IPS-15b (cell line): Measurements from ENCODE around the gene SLC39A11.
"Not testable (repeated sequence)": the region's sequence is repeated elsewhere in the genome, so short reads cannot be mapped to it uniquely, and the experiment has no call there.

ENCODE experiments used
- H3K27me3 ChIP-seq: one replicate; pipeline ENCODE4 v1.6.1; 2013; ENCODE audit warnings: low read length; ENCODE audit not compliant: control insufficient read depth, insufficient read depth
- H3K36me3 ChIP-seq: one replicate; pipeline ENCODE4 v1.6.1; 2013; ENCODE audit warnings: low read length; ENCODE audit not compliant: control insufficient read depth, insufficient read depth
- H3K4me1 ChIP-seq: one replicate; pipeline ENCODE4 v1.6.1; 2013; ENCODE audit warnings: mild to moderate bottlenecking, low read length; ENCODE audit not compliant: control insufficient read depth, insufficient read depth
- H3K4me3 ChIP-seq: one replicate; pipeline ENCODE4 v1.5.1; 2013; ENCODE audit warnings: low read depth, low read length
- H3K9ac ChIP-seq: one replicate; pipeline ENCODE4 v1.6.1; 2013; ENCODE audit warnings: low read depth, mild to moderate bottlenecking, low read length
- H3K9me3 ChIP-seq: one replicate; pipeline ENCODE4 v1.6.1; 2013; ENCODE audit warnings: mild to moderate bottlenecking, low read length; ENCODE audit not compliant: control insufficient read depth, insufficient read depth

The SLC39A11 gene

DNA sequence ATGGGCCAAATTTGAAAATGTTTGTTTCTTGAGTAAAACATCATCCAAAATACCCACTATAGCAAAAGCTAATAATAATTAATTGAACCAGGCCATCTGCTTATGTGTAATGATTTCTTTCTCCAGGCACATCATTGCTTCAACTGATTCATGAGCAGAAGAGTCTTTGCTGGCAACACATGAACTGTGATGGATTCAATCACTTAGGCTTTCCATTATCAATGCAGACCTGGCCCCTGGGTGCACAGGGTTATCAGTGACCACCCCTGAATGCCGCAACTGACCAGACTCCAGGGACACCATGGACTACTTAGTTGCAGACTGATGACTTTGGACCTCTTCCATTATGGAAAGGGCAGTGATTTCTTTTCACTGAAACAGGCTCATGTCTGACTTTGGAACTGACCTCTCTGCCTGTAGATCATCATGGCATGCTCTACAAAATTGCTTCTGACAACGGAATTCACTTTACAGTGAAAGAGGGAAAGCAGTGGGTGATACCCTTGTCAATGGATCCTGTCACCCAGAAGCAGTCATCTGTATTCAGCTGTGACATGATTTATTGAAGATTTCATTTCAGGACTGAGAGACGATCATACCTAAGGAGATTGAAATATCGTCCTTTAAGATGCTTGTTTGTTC, 448.8 kb downstream of the SLC39A11 start:
- no peaks in the 10 kb centered on the region for H3K4me1 ChIP-seq
- H3K9me3 ChIP-seq, result no peaks in the 10 kb centered on the region
- no peaks in the 10 kb centered on the region for H3K36me3 ChIP-seq
- H3K9ac ChIP-seq, result no peak overlapping the region
- peaks cover 5% of the 10 kb centered on the region for H3K27me3 ChIP-seq
- H3K4me3 ChIP-seq, result no peak overlapping the region

DNA sequence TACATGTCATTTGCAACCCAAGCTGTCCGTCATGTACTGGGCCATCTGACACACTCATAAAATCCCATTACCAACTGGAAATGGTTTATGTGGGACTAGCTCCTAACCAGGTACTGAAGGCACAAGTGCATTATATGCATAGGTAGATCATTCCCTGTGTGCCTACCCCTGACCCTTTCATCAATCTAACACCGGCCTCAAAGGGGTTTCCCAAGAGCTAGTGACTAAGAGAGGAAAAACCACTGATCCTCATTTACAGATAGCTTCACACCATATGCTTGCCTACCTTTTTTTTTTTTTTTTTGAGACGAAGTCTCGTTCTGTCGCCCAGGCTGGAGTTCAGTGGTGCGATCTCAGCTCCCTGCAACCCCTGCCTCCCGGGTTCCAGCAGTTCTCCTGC, 449.8 kb downstream of the SLC39A11 start:
- Histone ChIP-seq H3K9ac (no peak overlapping the region), H3K4me1 (no peaks in the 10 kb centered on the region), H3K36me3 (no peaks in the 10 kb centered on the region)

DNA sequence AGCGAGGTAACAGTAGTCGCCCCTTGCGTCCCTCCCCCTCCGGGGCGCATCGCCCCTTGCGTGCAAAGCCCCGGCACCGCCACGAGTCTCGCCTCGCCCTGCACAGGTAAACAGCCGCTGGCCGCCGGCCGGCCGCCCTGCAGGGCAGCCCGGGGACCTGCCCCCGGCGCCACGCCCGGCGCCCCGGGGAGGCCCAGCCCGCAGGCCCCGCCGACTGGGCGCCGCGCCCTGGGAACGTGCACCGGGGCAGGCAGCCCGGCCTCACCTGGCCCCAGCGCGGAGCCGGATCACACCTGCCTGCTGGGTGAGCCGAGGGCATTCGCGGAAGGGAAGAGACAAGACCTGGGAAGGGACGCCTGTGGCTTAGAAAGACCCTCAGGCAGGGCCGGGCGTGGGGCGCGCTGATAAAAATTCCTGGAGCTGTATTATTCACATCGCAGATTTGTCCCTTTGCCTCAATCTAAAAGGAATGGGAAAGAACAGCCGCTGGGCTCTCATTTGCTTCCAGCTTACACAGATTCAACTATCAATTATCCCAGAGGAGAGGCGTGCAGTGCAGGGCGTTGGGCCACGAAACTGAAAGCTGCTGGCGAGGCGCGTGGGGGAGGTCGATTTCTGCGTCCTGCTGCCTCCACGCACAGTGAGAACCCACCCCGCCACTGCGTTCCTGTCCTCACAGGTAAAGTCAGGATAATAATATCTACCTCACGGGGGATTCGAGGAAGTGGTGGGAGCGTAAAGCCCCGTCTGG, 451.9 kb downstream of the SLC39A11 start:
- Histone ChIP-seq H3K4me1 (no peaks in the 10 kb centered on the region), H3K9me3 (no peaks in the 10 kb centered on the region), H3K36me3 (no peaks in the 10 kb centered on the region), H3K27me3 (peaks cover 5% of the 10 kb centered on the region), H3K9ac (no peak overlapping the region), H3K4me3 (no peak overlapping the region)

More for the DNA sequence above, 449.8 kb downstream of the SLC39A11 start:
- H3K4me3 ChIP-seq, result no peak overlapping the region
- H3K9me3 ChIP-seq, result no peaks in the 10 kb centered on the region
- peaks cover 5% of the 10 kb centered on the region for H3K27me3 ChIP-seq

DNA sequence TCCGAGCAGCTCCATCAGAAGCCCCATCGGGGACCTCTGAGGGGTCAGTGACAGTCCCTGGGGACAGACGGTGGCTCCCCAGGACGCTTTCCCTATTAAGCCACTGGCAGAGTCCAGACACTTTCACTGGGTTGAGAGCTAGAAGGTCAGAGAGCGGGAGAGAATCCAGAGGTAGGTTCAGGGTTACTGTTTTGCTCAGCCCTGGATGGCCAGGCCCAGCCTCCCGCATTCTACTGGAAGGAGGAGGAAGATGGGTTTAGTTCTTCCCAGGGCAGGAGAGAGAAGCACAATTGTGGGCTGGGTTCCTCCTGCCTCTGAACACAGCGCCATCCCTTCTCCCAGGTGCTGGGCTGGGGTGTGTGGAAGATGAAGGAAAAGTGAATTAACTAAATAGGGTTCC, 452.8 kb downstream of the SLC39A11 start:
- Histone ChIP-seq H3K4me3 (no peak overlapping the region), H3K9ac (no peak overlapping the region), H3K36me3 (no peaks in the 10 kb centered on the region), H3K4me1 (no peaks in the 10 kb centered on the region), H3K27me3 (peaks cover 5% of the 10 kb centered on the region), H3K9me3 (no peaks in the 10 kb centered on the region)

DNA sequence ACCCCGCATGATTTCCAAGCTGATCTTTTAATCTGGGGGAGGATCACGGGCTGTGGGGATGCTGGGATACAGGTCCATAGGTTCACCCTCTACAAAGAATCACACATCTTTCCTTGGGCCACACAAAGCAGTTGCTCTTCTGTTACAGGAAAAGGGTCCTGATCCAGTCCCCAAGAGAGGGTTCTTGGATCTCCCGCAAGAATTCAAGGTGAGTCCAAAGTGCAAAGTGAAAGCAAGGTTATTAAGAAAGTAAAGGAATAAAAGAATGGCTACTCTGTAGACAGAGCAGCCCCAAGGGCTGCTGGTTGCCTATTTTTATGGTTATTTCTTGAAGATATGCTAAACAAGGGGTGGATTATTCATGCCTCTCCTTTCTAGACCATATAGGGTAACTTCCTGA, 453.6 kb downstream of the SLC39A11 start:
- H3K4me1 ChIP-seq, H3K9me3 ChIP-seq, H3K27me3 ChIP-seq, H3K36me3 ChIP-seq, H3K9ac ChIP-seq, H3K4me3 ChIP-seq: not testable (repeated sequence)

DNA sequence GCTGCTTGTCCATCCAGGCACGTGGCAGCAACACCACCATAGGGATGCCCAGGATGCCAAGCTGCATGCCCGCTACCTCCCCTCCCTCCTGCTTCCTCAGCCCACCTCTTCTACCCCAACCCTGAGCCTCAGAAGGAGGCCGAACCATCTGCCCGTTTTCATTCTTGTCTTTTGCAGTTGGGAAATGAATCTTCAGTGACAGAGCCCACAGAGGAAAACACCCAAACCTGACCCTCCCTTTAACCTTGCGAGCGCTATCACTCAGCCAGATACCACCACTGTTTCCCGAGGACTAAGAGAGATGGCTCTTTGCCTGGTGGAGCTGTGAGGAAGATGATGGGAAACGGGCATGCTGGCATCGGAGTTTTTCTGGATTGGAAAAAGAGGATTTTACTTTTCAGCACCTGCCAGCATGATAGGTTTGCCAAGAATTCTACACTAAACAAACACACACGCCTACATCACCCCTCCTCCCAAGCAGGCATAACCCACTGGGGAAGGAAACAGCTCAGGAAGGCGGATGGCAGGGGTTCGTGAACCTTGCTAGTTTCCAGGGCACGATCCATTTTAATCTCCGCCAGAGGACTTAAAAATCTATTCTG, 457.4 kb downstream of the SLC39A11 start:
- Histone ChIP-seq H3K4me3 (no peak overlapping the region), H3K36me3 (no peaks in the 10 kb centered on the region), H3K9ac (no peak overlapping the region), H3K9me3 (no peaks in the 10 kb centered on the region), H3K4me1 (no peaks in the 10 kb centered on the region), H3K27me3 (no peaks in the 10 kb centered on the region)

DNA sequence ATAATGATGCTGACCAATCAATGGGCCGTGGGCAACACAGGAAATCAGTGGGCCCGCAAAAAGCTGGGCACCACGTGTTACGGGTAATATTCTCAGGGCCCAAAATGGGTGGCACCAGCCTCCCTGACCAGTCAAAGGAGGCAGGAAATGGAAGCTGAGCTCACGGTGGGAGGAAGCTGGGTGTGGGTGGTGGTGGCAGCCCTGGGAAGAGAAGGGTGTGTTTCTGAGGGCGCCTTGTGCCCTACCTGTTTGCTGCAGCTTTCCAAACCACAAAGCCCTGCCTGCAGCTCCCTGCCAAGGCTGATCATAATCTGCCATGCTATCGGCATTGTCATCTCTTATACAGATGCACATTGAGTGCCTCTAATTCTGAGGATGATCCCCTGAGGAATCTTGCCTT, 457.9 kb downstream of the SLC39A11 start:
- Histone ChIP-seq H3K4me1 (no peaks in the 10 kb centered on the region), H3K9ac (no peak overlapping the region), H3K36me3 (no peaks in the 10 kb centered on the region), H3K9me3 (no peaks in the 10 kb centered on the region), H3K4me3 (no peak overlapping the region), H3K27me3 (no peaks in the 10 kb centered on the region)

DNA sequence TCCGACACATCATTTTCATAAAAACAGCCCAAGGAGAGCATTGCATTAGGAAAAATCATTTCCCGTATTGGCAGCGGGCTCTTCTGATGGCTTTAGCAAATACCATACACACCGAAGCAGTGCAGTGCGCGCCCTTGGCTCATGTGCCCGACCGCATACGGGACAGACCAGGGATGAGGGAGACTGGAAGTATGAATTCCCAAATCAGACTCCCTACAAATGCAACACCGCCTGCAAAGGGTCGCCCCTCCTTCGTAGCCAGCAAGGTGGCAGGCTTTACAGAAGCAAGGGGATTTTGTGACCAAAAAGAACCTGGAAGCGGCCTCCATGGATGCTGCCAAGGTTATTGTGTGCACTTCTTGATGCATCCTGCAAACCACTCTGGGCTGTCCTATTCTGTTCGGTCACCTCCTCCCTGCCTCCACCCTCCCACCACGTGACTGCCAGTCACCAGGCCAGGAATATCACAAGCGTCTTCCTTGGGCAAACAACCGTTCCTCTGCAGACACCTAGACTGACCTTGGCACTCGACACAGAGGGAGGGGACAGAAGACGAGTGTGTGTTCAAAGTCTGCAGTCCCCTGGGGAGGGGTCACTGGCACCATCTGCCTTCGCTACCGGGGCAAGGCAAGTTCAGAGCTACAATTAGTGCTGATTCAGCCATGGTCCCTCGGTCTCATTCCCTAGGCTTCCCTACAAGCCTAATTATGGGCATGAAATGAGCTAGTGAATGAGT, 460.4 kb downstream of the SLC39A11 start:
- no peaks in the 10 kb centered on the region for H3K9me3 ChIP-seq
- peaks cover 2% of the 10 kb centered on the region for H3K27me3 ChIP-seq
- H3K36me3 ChIP-seq, result no peaks in the 10 kb centered on the region
- no peak overlapping the region for H3K4me3 ChIP-seq
- H3K9ac ChIP-seq, result no peak overlapping the region
- no peaks in the 10 kb centered on the region for H3K4me1 ChIP-seq

DNA sequence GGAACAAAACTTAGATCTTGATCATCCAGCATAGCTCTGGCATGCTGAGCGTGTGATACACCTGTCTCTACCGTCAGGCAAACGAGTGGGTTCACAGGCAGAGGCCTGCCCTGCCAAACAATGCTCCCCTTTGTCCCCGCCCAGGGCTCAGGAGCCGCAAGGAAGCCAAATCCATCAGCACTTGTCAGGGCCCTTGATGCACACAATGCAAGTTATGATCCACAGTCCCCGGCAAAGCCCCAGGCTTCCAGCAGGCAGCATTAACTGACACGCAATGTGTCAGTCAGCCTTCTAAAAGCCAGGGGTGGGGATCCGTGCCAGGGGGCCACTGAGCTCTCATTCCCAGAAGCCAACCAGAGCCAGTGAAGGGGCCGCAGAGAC, 460.9 kb downstream of the SLC39A11 start:
- Histone ChIP-seq H3K9me3 (no peaks in the 10 kb centered on the region), H3K9ac (no peak overlapping the region), H3K4me1 (no peaks in the 10 kb centered on the region), H3K4me3 (no peak overlapping the region), H3K36me3 (no peaks in the 10 kb centered on the region), H3K27me3 (peaks cover 2% of the 10 kb centered on the region)

DNA sequence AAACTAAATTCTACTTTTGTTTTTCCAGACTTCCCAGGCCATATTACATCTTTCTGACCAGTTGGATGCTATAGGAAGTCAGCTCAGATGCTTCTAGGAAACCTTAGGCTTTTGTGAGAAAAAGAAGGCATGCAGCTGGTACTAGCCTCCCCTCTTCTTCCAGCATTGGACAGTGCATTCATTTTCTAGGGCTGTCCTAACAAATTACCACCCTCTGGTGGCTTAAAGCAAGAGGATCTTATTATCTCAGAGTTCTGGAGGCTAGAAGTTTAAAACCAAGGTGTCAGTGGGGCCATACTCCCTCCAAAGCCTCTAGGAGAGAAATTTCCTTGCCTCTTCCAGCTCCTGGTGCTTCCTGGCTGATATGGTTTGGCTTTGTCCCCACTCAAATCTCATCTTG, 467.8 kb downstream of the SLC39A11 start:
- Histone ChIP-seq H3K4me3 (no peak overlapping the region), H3K36me3 (no peaks in the 10 kb centered on the region), H3K27me3 (peaks cover 2% of the 10 kb centered on the region), H3K9ac (no peak overlapping the region), H3K4me1 (no peaks in the 10 kb centered on the region), H3K9me3 (no peaks in the 10 kb centered on the region)

DNA sequence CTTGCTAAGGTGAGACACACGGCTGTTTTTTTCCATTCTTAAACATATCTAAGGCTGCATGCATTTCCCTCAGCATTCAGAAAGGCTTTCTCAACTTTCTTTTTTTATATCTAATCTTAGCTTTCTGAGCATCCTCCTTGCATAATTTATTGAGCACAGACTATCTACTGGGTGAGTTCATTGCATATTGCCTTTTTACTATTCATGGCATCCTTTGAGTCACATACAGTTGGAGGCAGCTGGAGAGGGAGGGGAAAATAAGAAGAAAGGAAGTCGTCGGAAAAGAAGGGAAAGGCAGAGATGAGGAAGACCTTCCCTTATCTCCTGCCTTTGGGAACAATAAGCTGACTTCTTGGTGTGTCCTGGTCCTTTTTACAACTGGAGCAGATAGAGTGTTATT, 468.3 kb downstream of the SLC39A11 start:
- H3K4me1 ChIP-seq, result no peaks in the 10 kb centered on the region

More for the DNA sequence above, 468.3 kb downstream of the SLC39A11 start:
- Histone ChIP-seq H3K36me3 (no peaks in the 10 kb centered on the region), H3K9ac (no peak overlapping the region), H3K4me3 (no peak overlapping the region), H3K27me3 (peaks cover 2% of the 10 kb centered on the region), H3K9me3 (no peaks in the 10 kb centered on the region)
